MM.1S (cell line): ENCODE results near the gene PRTN3.
"Not testable (repeated sequence)": the region's sequence is repeated elsewhere in the genome, so short reads cannot be mapped to it uniquely, and the experiment has no call there.

Experiments used
- DNase-seq: peaks from one replicate; pipeline ENCODE4 v3.0.0-alpha.2; 2015
- H2AFZ ChIP-seq: fragments of 300-600 bp; sonication (generic); 2 replicates; pipeline ENCODE4 v1.6.0; 2016; ENCODE audit warnings: antibody characterized with exemption, low read length
- H3F3A ChIP-seq: fragments of 300-600 bp; sonication (generic); 2 replicates; pipeline ENCODE4 v1.6.1; 2016; ENCODE audit warnings: mild to moderate bottlenecking, antibody characterized with exemption, low read length, moderate library complexity, mixed read lengths; ENCODE audit not compliant: insufficient read depth
- H3K27ac ChIP-seq: fragments of 300-600 bp; sonication (generic); 2 replicates; pipeline ENCODE4 v1.5.1; 2016; ENCODE audit warnings: mild to moderate bottlenecking, low read length
- H3K27me3 ChIP-seq: fragments of 300-600 bp; sonication (generic); replicated peaks from 2 replicates; pipeline ENCODE4 v1.6.0; 2016; ENCODE audit warnings: low read length; ENCODE audit not compliant: insufficient read depth
- H3K36me3 ChIP-seq: fragments of 300-600 bp; sonication (generic); replicated peaks from 2 replicates; pipeline ENCODE4 v1.6.1; 2016; ENCODE audit warnings: mild to moderate bottlenecking, low read length, mixed read lengths; ENCODE audit not compliant: insufficient read depth
- H3K4me1 ChIP-seq: fragments of 300-600 bp; sonication (generic); 2 replicates; pipeline ENCODE4 v1.6.1; 2016; ENCODE audit warnings: low read length, mixed read lengths
- H3K4me2 ChIP-seq: fragments of 300-600 bp; sonication (generic); 2 replicates; pipeline ENCODE4 v1.6.0; 2016; ENCODE audit warnings: low read depth, low read length
- H3K4me3 ChIP-seq: fragments of 300-600 bp; sonication (generic); 2 replicates; pipeline ENCODE4 v1.5.1; 2016; ENCODE audit warnings: low read length, mixed read lengths
- H3K79me2 ChIP-seq: fragments of 300-600 bp; sonication (generic); 2 replicates; pipeline ENCODE4 v1.6.1; 2016; ENCODE audit warnings: mixed run types, low read length, mixed read lengths
- H3K9ac ChIP-seq: fragments of 300-600 bp; sonication (generic); 2 replicates; pipeline ENCODE4 v1.6.1; 2016; ENCODE audit warnings: low read length, mixed read lengths
- H3K9me2 ChIP-seq: fragments of 300-600 bp; sonication (generic); replicated peaks from 2 replicates; pipeline ENCODE4 v1.6.1; 2016; ENCODE audit warnings: mild to moderate bottlenecking, low read length, mixed read lengths; ENCODE audit not compliant: insufficient read depth
- H3K9me3 ChIP-seq: fragments of 300-600 bp; sonication (generic); replicated peaks from 2 replicates; pipeline ENCODE4 v1.6.1; 2016; ENCODE audit warnings: mild to moderate bottlenecking, low read length, mixed read lengths; ENCODE audit not compliant: insufficient read depth
- H4K20me1 ChIP-seq: fragments of 300-600 bp; sonication (generic); 2 replicates; pipeline ENCODE4 v1.6.1; 2016; ENCODE audit warnings: mild to moderate bottlenecking, low read length, moderate library complexity, mixed read lengths; ENCODE audit not compliant: insufficient read depth
- CTCF ChIP-seq: fragments of 300-600 bp; sonication (generic); IDR thresholded peaks from 2 replicates; pipeline ENCODE4 v1.5.1; 2016; ENCODE audit warnings: antibody characterized with exemption, low read length, mixed read lengths
- EZH2 ChIP-seq: fragments of 300-600 bp; sonication (generic); optimal IDR thresholded peaks from 2 replicates; pipeline ENCODE3; 2017; ENCODE audit warnings: low read depth, mild to moderate bottlenecking, antibody characterized with exemption, low read length, mixed read lengths
- EZH2phosphoT487 ChIP-seq: fragments of 300-600 bp; sonication (generic); IDR thresholded peaks from 2 replicates; pipeline ENCODE4 v1.6.1; 2018; ENCODE audit warnings: antibody characterized with exemption, low read length

Gene PRTN3

GRCh38 chr19:848386-848921 lies 7.7 kb downstream of the PRTN3 start:
- Histone ChIP-seq H3K4me2 (no peak overlapping the region), H3F3A (peaks cover 9% of the 10 kb centered on the region), H2AFZ (no peak overlapping the region), H3K36me3 (no peaks in the 10 kb centered on the region), H4K20me1 (no peaks in the 10 kb centered on the region), H3K4me3 (no peak overlapping the region), H3K9ac (no peak overlapping the region), H3K4me1 (peaks cover 8% of the 10 kb centered on the region; the same call in 1 of the 2 replicates), H3K27ac (no peak overlapping the region), H3K9me2 (no peaks in the 10 kb centered on the region), H3K9me3 (no peaks in the 10 kb centered on the region), H3K27me3 (peaks cover 89% of the 10 kb centered on the region), H3K79me2 (no peaks in the 10 kb centered on the region)
- TF ChIP-seq EZH2 (no peak), EZH2phosphoT487 (no peak), CTCF (no peak)
- no peak for DNase-seq

GRCh38 chr19:849195-849594 lies 8.4 kb downstream of the PRTN3 start:
- H2AFZ ChIP-seq, H3K27ac ChIP-seq, H3K9me2 ChIP-seq, H3K4me2 ChIP-seq, H3K9me3 ChIP-seq, H3K79me2 ChIP-seq, H3K4me3 ChIP-seq, H3K4me1 ChIP-seq, DNase-seq, H3K36me3 ChIP-seq, H4K20me1 ChIP-seq, H3K9ac ChIP-seq, H3F3A ChIP-seq: not testable (repeated sequence)
- H3K27me3 ChIP-seq: peaks cover 88% of the 10 kb centered on the region

GRCh38 chr19:850221-850978 lies 9.6 kb downstream of the PRTN3 start:
- Histone ChIP-seq H3K9me3 (no peaks in the 10 kb centered on the region), H3F3A (peaks cover 4% of the 10 kb centered on the region; the same call in 1 of the 2 replicates), H3K4me3 (no peak overlapping the region), H3K27me3 (peaks cover 87% of the 10 kb centered on the region), H3K4me1 (no peaks in the 10 kb centered on the region), H3K36me3 (no peaks in the 10 kb centered on the region), H3K9me2 (no peaks in the 10 kb centered on the region), H2AFZ (no peak overlapping the region), H3K27ac (no peak overlapping the region), H3K4me2 (no peak overlapping the region), H4K20me1 (no peaks in the 10 kb centered on the region), H3K79me2 (no peaks in the 10 kb centered on the region), H3K9ac (no peak overlapping the region)
- TF ChIP-seq CTCF (no peak), EZH2phosphoT487 (no peak), EZH2 (no peak)
- no peak for DNase-seq

GRCh38 chr19:850979-851335 lies 10.2 kb downstream of the PRTN3 start:
- no peak overlapping the region for H3K4me2 ChIP-seq
- H3F3A ChIP-seq: no peaks in the 10 kb centered on the region
- no peak overlapping the region for H3K4me3 ChIP-seq
- H3K9me3 ChIP-seq: no peaks in the 10 kb centered on the region
- H3K9me2 ChIP-seq: no peaks in the 10 kb centered on the region
- no peak for DNase-seq
- TF ChIP-seq CTCF (no peak), EZH2 (no peak), EZH2phosphoT487 (no peak)
- H4K20me1 ChIP-seq: no peaks in the 10 kb centered on the region
- H3K4me1 ChIP-seq: no peaks in the 10 kb centered on the region
- H3K79me2 ChIP-seq: no peaks in the 10 kb centered on the region
- no peaks in the 10 kb centered on the region for H3K36me3 ChIP-seq
- no peak overlapping the region for H2AFZ ChIP-seq
- no peak overlapping the region for H3K27ac ChIP-seq
- H3K27me3 ChIP-seq: peaks cover 90% of the 10 kb centered on the region
- no peak overlapping the region for H3K9ac ChIP-seq
